Body of pancreas (tissue), 4 donors: ENCODE results near the gene HERC3. TPM values are rescaled to one million over a fixed set of nuclear protein-coding genes. Genes with fewer than 3 reads are reported as not detected.
A peak's percentile ranks its signal among the peaks of the same experiment; 100 is the strongest.

Experiments used
- ATAC-seq: fragments of 150-250 bp; one replicate; pipeline ENCODE4 v1.9.1; 2016
- DNase-seq, 4 donors: peaks; one replicate each; pipeline ENCODE4 v3.0.0-alpha.2; 2019
- H3K27ac ChIP-seq, 4 donors: fragments of 200-600 bp; sonication (generic); 1 replicate in 3 of 4; 2 replicates in 1 of 4; pipeline versions ENCODE4 v1.5.1 to v1.6.1; 2016 to 2019; ENCODE audit warnings: mild to moderate bottlenecking in 1 of 4, mixed read lengths in 1 of 4, moderate library complexity in 1 of 4
- H3K27me3 ChIP-seq, 2 donors: fragments of 200-600 bp; sonication (generic); one replicate each; pipeline ENCODE4 v1.6.0; 2016; ENCODE audit warnings: mild to moderate bottlenecking in 1 of 2
- H3K36me3 ChIP-seq, 2 donors: fragments of 200-600 bp; sonication (generic); replicated peaks in 1 of 2; 2 replicates each; pipeline ENCODE4 v1.5.1; 2016; ENCODE audit warnings: low read depth in 2 of 2; ENCODE audit not compliant: insufficient read depth in 1 of 2
- H3K4me1 ChIP-seq: fragments of 200-600 bp; sonication (generic); one replicate; pipeline ENCODE4 v1.6.0; 2016
- H3K4me3 ChIP-seq, 2 donors: fragments of 200-600 bp; sonication (generic); 1 replicate in 1 of 2; 2 replicates in 1 of 2; pipeline ENCODE4 v1.5.1; 2016 to 2019
- H3K9me3 ChIP-seq, 3 donors: fragments of 200-600 bp; sonication (generic); 1 replicate in 2 of 3; 2 replicates in 1 of 3; pipeline ENCODE4 v1.5.1; 2016
- POLR2A ChIP-seq, 3 donors: fragments of 450-650 bp; IDR thresholded peaks; one replicate each; pipeline ENCODE4 v1.6.1; 2016; ENCODE audit warnings: antibody characterized with exemption in 3 of 3, mild to moderate bottlenecking in 2 of 3
- WGBS, 2 donors: methylation state at CpG; one replicate each; pipeline ENCODE4 v1.1.5; 2017; 5-methylcytosine and 5-hydroxymethylcytosine counted together
- intact Hi-C: fragments of 100-400 bp; cut with DNase I; formaldehyde crosslinking; loops from one replicate; pipeline ENCODE4 v1.15.1; 2023
- total RNA-seq, 2 donors: library from RNA; depleted of rRNA; stranded (reverse); fragments of >200 nt; gene quantifications; one replicate each; pipeline ENCODE4 v1.1.0, GENCODE V29; 2016
- TF ChIP-seq, protein P1 (sequence below), 7 experiments: fragments of 450-650 bp in 4 of 7; fragments of 200-600 bp in 3 of 7; sonication (generic) in 3 of 7; IDR thresholded peaks; one replicate each; pipeline ENCODE4 v1.5.1; 2016 to 2019; ENCODE audit warnings: antibody characterized with exemption in 7 of 7

Gene HERC3
- total RNA-seq, 2 donors from 2014 or later = 10.9 to 19.5 TPM

DNA sequence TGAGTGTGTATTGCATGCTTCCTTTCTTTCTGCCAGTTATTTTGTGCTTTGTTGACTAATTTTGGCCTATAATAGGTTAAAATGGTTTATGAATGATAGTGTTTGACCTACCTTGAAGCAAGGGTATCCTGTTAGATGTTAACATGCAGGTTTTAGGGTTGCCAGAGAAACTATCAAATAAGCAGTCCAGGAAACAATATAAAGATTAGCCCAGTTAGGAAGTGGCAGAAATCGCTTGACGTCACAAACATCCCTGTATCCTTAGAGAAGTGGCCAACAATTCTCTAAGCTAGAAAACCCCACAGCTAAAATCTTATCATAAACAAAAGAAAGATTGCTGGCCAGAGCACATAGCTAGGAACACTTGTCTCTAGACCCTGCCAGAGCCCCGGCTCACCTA is 101.5 kb downstream of the HERC3 start:
- ATAC-seq (no peak), DNase-seq (no peak)
- Histone ChIP-seq H3K9me3 (no peaks in the 10 kb centered on the region), H3K36me3 (no peaks in the 10 kb centered on the region), H3K4me1 (no peaks in the 10 kb centered on the region), H3K27me3 (no peaks in the 10 kb centered on the region), H3K4me3 (no peak overlapping the region), H3K27ac (no peak overlapping the region)
- WGBS, 2 donors = 59 to 64% methylated on average over 3 of the region's 3 CpGs
- intact Hi-C loops = no loop called here
- TF ChIP-seq, protein P1, sequence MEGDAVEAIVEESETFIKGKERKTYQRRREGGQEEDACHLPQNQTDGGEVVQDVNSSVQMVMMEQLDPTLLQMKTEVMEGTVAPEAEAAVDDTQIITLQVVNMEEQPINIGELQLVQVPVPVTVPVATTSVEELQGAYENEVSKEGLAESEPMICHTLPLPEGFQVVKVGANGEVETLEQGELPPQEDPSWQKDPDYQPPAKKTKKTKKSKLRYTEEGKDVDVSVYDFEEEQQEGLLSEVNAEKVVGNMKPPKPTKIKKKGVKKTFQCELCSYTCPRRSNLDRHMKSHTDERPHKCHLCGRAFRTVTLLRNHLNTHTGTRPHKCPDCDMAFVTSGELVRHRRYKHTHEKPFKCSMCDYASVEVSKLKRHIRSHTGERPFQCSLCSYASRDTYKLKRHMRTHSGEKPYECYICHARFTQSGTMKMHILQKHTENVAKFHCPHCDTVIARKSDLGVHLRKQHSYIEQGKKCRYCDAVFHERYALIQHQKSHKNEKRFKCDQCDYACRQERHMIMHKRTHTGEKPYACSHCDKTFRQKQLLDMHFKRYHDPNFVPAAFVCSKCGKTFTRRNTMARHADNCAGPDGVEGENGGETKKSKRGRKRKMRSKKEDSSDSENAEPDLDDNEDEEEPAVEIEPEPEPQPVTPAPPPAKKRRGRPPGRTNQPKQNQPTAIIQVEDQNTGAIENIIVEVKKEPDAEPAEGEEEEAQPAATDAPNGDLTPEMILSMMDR (IDR thresholded peaks at IDR 0.05) = no peak
- no peak for TF ChIP-seq POLR2A (IDR thresholded peaks at IDR 0.05)

DNA sequence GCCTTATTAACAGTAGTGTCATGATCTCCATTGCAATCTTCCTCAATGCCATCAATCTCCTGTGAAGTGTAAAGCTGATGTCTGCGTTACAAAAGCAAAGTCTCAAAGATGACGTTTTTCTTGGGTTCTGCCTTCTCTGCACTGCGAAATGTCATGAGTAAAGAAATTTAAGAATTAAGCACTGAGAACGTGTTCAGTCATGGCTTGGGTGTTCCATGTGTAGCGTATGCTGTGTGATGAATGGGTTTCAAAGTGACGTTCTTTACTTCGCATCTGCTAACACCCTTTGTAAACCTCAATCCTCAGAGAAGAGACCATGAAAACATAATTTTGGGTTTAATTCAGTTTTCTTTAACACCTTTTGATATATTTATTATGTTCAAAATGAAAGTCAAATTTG is 104.3 kb downstream of the HERC3 start:
- TF ChIP-seq, protein P1 (IDR thresholded peaks at IDR 0.05) = no peak
- no peak for TF ChIP-seq POLR2A (IDR thresholded peaks at IDR 0.05)
- Histone ChIP-seq H3K4me3 (no peak overlapping the region), H3K27ac (no peak overlapping the region), H3K4me1 (no peaks in the 10 kb centered on the region), H3K9me3 (no peaks in the 10 kb centered on the region), H3K27me3 (no peaks in the 10 kb centered on the region), H3K36me3 (no peaks in the 10 kb centered on the region)
- ATAC-seq (no peak), DNase-seq (no peak)
- intact Hi-C loops = no loop called here
- WGBS, 2 donors = 62 to 71% methylated on average over 7 of the region's 7 CpGs

DNA sequence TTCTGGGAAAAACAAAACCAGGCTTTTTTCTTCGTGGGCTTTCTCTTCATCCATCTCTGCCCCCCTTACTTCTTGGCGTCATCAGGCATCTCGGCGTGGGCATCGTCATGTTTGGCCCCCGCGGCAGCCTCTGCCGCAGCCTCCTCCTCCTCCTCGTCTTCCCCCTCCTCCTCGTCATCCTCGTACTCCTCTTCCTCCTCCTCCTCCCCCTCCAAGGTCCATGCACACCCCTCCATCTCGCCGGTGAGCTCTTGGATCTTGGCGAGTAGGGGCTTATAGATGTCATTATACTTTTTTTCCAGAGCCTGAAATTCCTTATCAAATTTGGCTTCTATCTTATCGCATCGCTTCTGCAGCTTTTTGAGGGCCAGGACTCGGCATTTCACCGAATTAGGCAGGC is 104.9 kb downstream of the HERC3 start:
- Histone ChIP-seq H3K4me3 (peak overlapping the region in 1 of 2 donors; percentile 48), H3K27ac (peak overlapping the region in 3 of 4 donors; percentile 47 to 50 (median 48)), H3K9me3 (no peaks in the 10 kb centered on the region), H3K4me1 (no peaks in the 10 kb centered on the region), H3K27me3 (no peaks in the 10 kb centered on the region), H3K36me3 (no peaks in the 10 kb centered on the region)
- DNase-seq (no peak), ATAC-seq (no peak)
- intact Hi-C loops = no loop called here
- TF ChIP-seq, protein P1 (IDR thresholded peaks at IDR 0.05) = no peak
- no peak for TF ChIP-seq POLR2A (IDR thresholded peaks at IDR 0.05)
- WGBS, 2 donors = 39 to 41% methylated on average over 18 of the region's 18 CpGs

DNA sequence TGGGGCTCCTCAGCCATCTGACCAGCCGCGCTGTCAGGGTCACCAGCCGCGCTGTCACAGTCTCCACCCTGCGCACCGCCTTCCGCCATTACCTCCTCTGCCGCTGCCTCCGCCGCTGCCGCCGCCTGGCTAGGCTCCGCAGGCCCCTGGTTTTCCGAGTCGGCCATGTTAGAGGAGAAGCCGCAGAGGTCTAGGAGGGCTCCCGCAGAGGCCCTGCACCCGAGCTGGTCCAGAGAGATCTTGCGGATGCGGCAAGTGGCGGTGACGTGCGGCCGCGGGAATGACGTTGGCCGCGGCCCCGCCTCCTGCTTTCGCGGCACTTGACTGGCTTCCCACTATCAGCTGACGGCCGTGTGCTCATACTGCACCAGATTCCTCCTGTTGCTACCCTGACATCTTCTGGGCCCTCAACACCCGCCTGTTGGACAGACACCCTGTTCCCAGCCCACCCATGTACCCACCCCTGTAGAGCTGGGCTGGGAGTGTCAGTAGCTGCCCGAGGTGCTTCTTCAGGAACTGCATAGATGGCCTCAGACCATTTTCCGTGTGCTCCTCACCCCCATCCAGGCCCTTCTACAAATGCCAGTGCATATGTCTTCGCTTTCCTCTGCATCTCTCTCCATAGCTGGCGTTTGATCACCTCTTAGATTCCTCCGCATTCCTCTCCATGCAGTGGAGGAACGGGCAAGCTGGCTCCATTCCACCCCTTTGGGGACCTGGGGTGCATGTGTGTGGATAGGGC is 105.5 kb downstream of the HERC3 start, which contains the start of gene NAP1L5:
Gene NAP1L5, minus strand, starts transcription at position 242 of the 742 bp plus-strand sequence. Its CDS starts 75 bp downstream, at position 167.
- Histone ChIP-seq H3K27ac (peak within 1 kb of the TSS in 3 of 4 donors; percentile 47 to 50 (median 48)), H3K36me3 (no peaks in the 10 kb centered on the region), H3K4me1 (no peaks in the 10 kb centered on the region), H3K9me3 (no peaks in the 10 kb centered on the region), H3K27me3 (no peaks in the 10 kb centered on the region), H3K4me3 (peak within 1 kb of the TSS in 1 of 2 donors; percentile 48)
- DNase-seq = peak; percentile 46 to 69 (median 62)
- ATAC-seq = peak; percentile 83
- TF ChIP-seq, protein P1 (IDR thresholded peaks at IDR 0.05) = no peak
- peak in 2 of 3 donors; percentile 46 to 52 for TF ChIP-seq POLR2A (IDR thresholded peaks at IDR 0.05)
- intact Hi-C loops = no loop called here
- 49 to 77% methylated on average over 25 to 30 of the region's 40 CpGs for WGBS, 2 donors

DNA sequence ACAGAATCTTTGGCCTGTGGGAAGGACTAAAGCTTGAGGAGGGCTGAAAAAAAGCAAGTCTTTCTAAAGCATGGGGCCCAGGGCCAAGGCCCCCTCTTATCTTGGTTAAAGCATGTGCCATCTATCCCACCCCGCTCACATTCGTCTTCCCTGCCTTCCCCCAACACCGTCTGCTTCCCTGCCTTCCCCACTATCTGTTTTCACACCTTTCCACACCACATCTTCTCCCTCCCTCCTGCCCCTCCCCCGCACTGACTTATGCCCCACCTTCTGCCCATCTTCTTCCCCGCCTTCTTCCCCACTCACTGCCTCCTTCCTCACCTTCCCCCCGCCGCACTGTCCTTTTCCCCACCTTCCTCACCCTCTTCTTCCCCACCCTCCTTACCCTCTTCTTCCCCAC is 106.2 kb downstream of the HERC3 start:
- Histone ChIP-seq H3K9me3 (no peaks in the 10 kb centered on the region), H3K4me3 (no peak overlapping the region), H3K36me3 (no peaks in the 10 kb centered on the region), H3K4me1 (no peaks in the 10 kb centered on the region), H3K27ac (no peak overlapping the region), H3K27me3 (no peaks in the 10 kb centered on the region)
- DNase-seq (peak in 1 of 4 donors; percentile 16), ATAC-seq (no peak)
- TF ChIP-seq, protein P1 (IDR thresholded peaks at IDR 0.05) = no peak
- no peak for TF ChIP-seq POLR2A (IDR thresholded peaks at IDR 0.05)
- WGBS, 2 donors = 92 to 95% methylated on average over 7 of the region's 7 CpGs
- intact Hi-C loops = no loop called here
